ENCODE measurements around the gene FAM111B.
A peak's percentile ranks its signal among the peaks of the same experiment; 100 is the strongest.
"Not testable (repeated sequence)": the region's sequence is repeated elsewhere in the genome, so short reads cannot be mapped to it uniquely, and the experiment has no call there.

Gene FAM111B

GRCh38 chr11:59106363-59107336 is at the start of gene FAM111B:
Gene FAM111B (plus strand): TSS chr11:59107237. CDS start chr11:59109626, 2,389 bp downstream.
- TF ChIP-seq CTCF (IDR thresholded peaks at IDR 0.05; ENCODE audit: poor library complexity, severe bottlenecking) = no peak
- Histone ChIP-seq H3K27me3 (ENCODE audit: insufficient read depth, poor library complexity, severe bottlenecking) (no peaks in the 10 kb centered on the region), H3K27ac (ENCODE audit: poor library complexity, severe bottlenecking) (peak within 1 kb of the TSS; percentile 55), H3K36me3 (ENCODE audit: low read depth) (peaks cover 33% of the 10 kb centered on the region), H3K4me1 (ENCODE audit: insufficient read depth, poor library complexity, severe bottlenecking) (peaks cover 9% of the 10 kb centered on the region), H3K4me3 (ENCODE audit: severe bottlenecking) (peak within 1 kb of the TSS; percentile 35), H3K9me3 (ENCODE audit: severe bottlenecking) (no peaks in the 10 kb centered on the region)
- DNase-seq (ENCODE audit: low spot score) = peak; percentile 91
- ATAC-seq (ENCODE audit: low read depth) = peak; percentile 93

GRCh38 chr11:59058120-59059033 is 48.7 kb upstream of the FAM111B start:
- ATAC-seq (ENCODE audit: low read depth) = peak; percentile 88
- H3K27me3 ChIP-seq (ENCODE audit: insufficient read depth, poor library complexity, severe bottlenecking) = peaks cover 19% of the 10 kb centered on the region
- not testable (repeated sequence) for H3K27ac ChIP-seq (ENCODE audit: poor library complexity, severe bottlenecking); DNase-seq (ENCODE audit: low spot score); H3K4me3 ChIP-seq (ENCODE audit: severe bottlenecking); H3K4me1 ChIP-seq (ENCODE audit: insufficient read depth, poor library complexity, severe bottlenecking); H3K9me3 ChIP-seq (ENCODE audit: severe bottlenecking); H3K36me3 ChIP-seq (ENCODE audit: low read depth)
- peak; percentile 73 for TF ChIP-seq CTCF (IDR thresholded peaks at IDR 0.05; ENCODE audit: poor library complexity, severe bottlenecking)

- H3K4me3 ChIP-seq (ENCODE audit: severe bottlenecking); DNase-seq (ENCODE audit: low spot score); H3K36me3 ChIP-seq (ENCODE audit: low read depth); H3K9me3 ChIP-seq (ENCODE audit: severe bottlenecking); ATAC-seq (ENCODE audit: low read depth); H3K27ac ChIP-seq (ENCODE audit: poor library complexity, severe bottlenecking); H3K4me1 ChIP-seq (ENCODE audit: insufficient read depth, poor library complexity, severe bottlenecking): not testable (repeated sequence)
- peaks cover 20% of the 10 kb centered on the region for H3K27me3 ChIP-seq (ENCODE audit: insufficient read depth, poor library complexity, severe bottlenecking)
Observed at GRCh38 chr11:59060096-59060495, 46.9 kb upstream of the FAM111B start.

- ATAC-seq (ENCODE audit: low read depth) (no peak), DNase-seq (ENCODE audit: low spot score) (no peak)
- H3K4me1 ChIP-seq (ENCODE audit: insufficient read depth, poor library complexity, severe bottlenecking) = no peaks in the 10 kb centered on the region
- no peak overlapping the region for H3K4me3 ChIP-seq (ENCODE audit: severe bottlenecking)
- no peak overlapping the region for H3K27ac ChIP-seq (ENCODE audit: poor library complexity, severe bottlenecking)
- peaks cover 21% of the 10 kb centered on the region for H3K27me3 ChIP-seq (ENCODE audit: insufficient read depth, poor library complexity, severe bottlenecking)
- no peak for TF ChIP-seq CTCF (IDR thresholded peaks at IDR 0.05; ENCODE audit: poor library complexity, severe bottlenecking)
- H3K36me3 ChIP-seq (ENCODE audit: low read depth) = no peaks in the 10 kb centered on the region
- no peaks in the 10 kb centered on the region for H3K9me3 ChIP-seq (ENCODE audit: severe bottlenecking)
Observed at GRCh38 chr11:59062602-59063529, 44.2 kb upstream of the FAM111B start.

DNA sequence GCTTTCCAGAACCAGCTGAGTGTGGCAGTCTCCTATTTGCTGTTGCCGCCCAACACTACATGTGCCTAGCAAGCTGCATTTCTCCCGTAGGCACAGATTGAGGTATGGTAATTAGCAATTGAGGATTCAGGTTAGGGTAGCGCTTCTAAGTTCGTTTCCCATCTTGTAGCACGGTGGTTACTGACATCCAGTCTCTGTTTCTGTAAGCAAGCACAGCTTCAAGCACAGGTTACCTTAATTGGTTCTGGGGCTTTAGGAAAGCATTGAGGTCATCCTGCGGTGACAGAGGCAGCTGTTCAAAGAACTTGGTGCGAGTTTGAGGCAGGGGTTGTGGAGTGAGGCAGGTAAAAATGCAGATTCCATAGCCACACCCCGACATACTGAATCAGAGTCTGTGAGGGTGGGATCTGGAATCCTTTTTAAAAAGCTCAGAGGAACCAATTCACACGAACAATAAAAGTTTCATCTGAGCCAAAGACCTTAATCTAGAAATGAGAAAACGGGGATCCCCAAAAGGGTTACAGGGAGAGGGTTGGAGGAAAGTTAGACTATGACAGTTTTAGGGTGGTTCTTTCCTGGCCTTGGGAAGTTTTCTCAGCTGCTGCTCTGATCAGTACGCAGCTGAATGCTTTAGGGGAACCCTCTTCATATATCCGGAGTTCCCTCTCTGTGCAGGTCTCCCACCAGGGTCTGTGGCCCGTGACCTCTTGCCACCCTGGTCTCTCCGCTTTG is 42.9 kb upstream of the FAM111B start:
- not testable (repeated sequence) for H3K36me3 ChIP-seq (ENCODE audit: low read depth); H3K27ac ChIP-seq (ENCODE audit: poor library complexity, severe bottlenecking); H3K4me1 ChIP-seq (ENCODE audit: insufficient read depth, poor library complexity, severe bottlenecking); DNase-seq (ENCODE audit: low spot score); H3K9me3 ChIP-seq (ENCODE audit: severe bottlenecking); H3K4me3 ChIP-seq (ENCODE audit: severe bottlenecking)
- ATAC-seq (ENCODE audit: low read depth) = 0 out of 3 replicates have a peak, but pooled peaks have one; percentile 27
- H3K27me3 ChIP-seq (ENCODE audit: insufficient read depth, poor library complexity, severe bottlenecking) = peaks cover 25% of the 10 kb centered on the region
